Dedifferentiated amniotic fluid mesenchymal stem cell (primary cell): ENCODE measurements around the gene RIPK4.

Experiments
- DNase-seq: peaks from one replicate; pipeline ENCODE4 v3.0.0-alpha.2; 2016; ENCODE audit errors: extremely low spot score

The RIPK4 gene

GRCh38 chr21:41766883-41767605 lies at the start of gene RIPK4:
Gene RIPK4 (minus strand): TSS chr21:41767052. CDS start chr21:41767041, 11 bp downstream.
- DNase-seq: no peak

- DNase-seq: no peak
These were observed 49.1 kb upstream of the RIPK4 start for GRCh38 chr21:41815652-41816582.

GRCh38 chr21:41813226-41813625 lies 46.4 kb upstream of the RIPK4 start:
- no peak for DNase-seq

- no peak for DNase-seq
These were observed 45.8 kb upstream of the RIPK4 start for GRCh38 chr21:41812679-41813078.

- DNase-seq: no peak
These were observed 43.7 kb upstream of the RIPK4 start for GRCh38 chr21:41810597-41810932.

- no peak for DNase-seq
These were observed 43.2 kb upstream of the RIPK4 start for GRCh38 chr21:41809891-41810596.

- no peak for DNase-seq
These were observed 42.0 kb upstream of the RIPK4 start for GRCh38 chr21:41808846-41809245.

GRCh38 chr21:41808094-41808493 lies 41.2 kb upstream of the RIPK4 start:
- no peak for DNase-seq

GRCh38 chr21:41806773-41807172 lies 39.9 kb upstream of the RIPK4 start:
- DNase-seq: no peak

- DNase-seq: no peak
These were observed 38.8 kb upstream of the RIPK4 start for GRCh38 chr21:41805643-41806042.

GRCh38 chr21:41805038-41805437 lies 38.2 kb upstream of the RIPK4 start:
- DNase-seq: no peak

GRCh38 chr21:41804381-41804780 lies 37.5 kb upstream of the RIPK4 start:
- no peak for DNase-seq

- DNase-seq: no peak
These were observed 36.5 kb upstream of the RIPK4 start for GRCh38 chr21:41803316-41803715.

GRCh38 chr21:41802684-41803083 lies 35.8 kb upstream of the RIPK4 start:
- peak; percentile 26 for DNase-seq

GRCh38 chr21:41802198-41802584 lies 35.3 kb upstream of the RIPK4 start:
- DNase-seq: no peak

- DNase-seq: no peak
These were observed 34.7 kb upstream of the RIPK4 start for GRCh38 chr21:41801321-41802197.

GRCh38 chr21:41800425-41801320 lies 33.8 kb upstream of the RIPK4 start:
- no peak for DNase-seq

GRCh38 chr21:41799763-41800162 lies 32.9 kb upstream of the RIPK4 start:
- DNase-seq: no peak

GRCh38 chr21:41798326-41798725 lies 31.5 kb upstream of the RIPK4 start:
- DNase-seq: no peak

GRCh38 chr21:41796476-41797080 lies 29.7 kb upstream of the RIPK4 start:
- no peak for DNase-seq
